ENCODE data around the gene LAT.

LAT gene

DNA sequence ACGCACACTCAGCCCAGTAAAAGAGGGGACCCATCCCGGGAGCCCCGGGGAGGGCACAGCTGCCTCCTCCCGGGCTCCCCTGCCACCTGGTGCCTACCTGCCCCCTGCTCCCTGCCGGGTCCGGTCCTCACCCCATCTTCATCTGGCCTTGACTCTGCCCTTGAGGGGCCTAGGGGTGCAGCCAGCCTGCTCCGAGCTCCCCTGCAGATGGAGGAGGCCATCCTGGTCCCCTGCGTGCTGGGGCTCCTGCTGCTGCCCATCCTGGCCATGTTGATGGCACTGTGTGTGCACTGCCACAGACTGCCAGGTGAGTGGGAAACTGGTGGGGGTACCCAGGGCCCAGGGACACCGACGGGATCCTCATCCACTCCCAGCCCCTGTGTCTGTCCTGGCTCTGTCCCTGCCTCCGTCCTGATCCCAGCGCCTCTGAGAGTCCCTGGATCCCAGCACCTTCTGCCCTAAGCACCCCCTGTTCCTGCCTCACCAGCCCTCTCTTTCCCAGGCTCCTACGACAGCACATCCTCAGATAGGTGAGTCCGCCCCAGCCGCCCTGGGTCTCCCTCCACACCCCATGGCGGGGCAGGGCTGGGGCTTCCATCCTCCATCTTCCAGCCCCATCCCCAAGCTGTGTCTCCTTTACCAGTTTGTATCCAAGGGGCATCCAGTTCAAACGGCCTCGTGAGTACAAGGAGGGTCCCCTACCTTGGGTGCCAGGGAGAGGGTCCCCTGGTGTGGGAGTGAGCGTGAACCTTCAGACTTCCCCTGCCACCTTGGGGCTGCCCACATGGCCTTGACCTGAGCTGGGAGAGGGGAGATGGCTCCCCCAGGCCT is 574 bp downstream of the LAT start:
- H3K9ac ChIP-seq (ENCODE audit: low read depth, low read length, poor library complexity) = peak overlapping the region; percentile 12
- peaks cover 3 to 5% of the 10 kb centered on the region in 2 donors for H3K9me3 ChIP-seq (replicated peaks in 1 of 2; ENCODE audit: control insufficient read depth in 2 of 2, insufficient read depth in 1 of 2, low read depth in 1 of 2, low read length in 2 of 2)
- H2BK15ac ChIP-seq (ENCODE audit: low read length) = no peak overlapping the region
- no peak overlapping the region for H4K91ac ChIP-seq (ENCODE audit: low read depth, low read length, poor library complexity)
- whole genome bisulfite sequencing, 2 donors (ENCODE audit: extremely low coverage in 2 of 2, insufficient read length in 2 of 2, insufficient replicate concordance in 1 of 2) = no CpG with 5 or more reads among the region's 19 CpGs
- no peak overlapping the region for H3K18ac ChIP-seq (ENCODE audit: low read length)
- peaks cover 15 to 28% of the 10 kb centered on the region in 2 donors for H3K36me3 ChIP-seq (replicated peaks in 1 of 2; ENCODE audit: control insufficient read depth in 2 of 2, insufficient read depth in 2 of 2, low read length in 2 of 2)
- no peaks in the 10 kb centered on the region for H3K27me3 ChIP-seq (ENCODE audit: control insufficient read depth in 3 of 3, insufficient read depth in 3 of 3, low read depth in 1 of 3, low read length in 3 of 3)
- H2BK12ac ChIP-seq (ENCODE audit: low read length) = no peak overlapping the region
- H3K4me1 ChIP-seq (ENCODE audit: control insufficient read depth in 2 of 2, insufficient read depth in 1 of 2, low read depth in 1 of 2, low read length in 2 of 2) = no peaks in the 10 kb centered on the region
- H4K8ac ChIP-seq (ENCODE audit: low read depth, low read length) = no peak overlapping the region
- no peak overlapping the region for H2BK120ac ChIP-seq (ENCODE audit: low read depth, low read length)
- H3K4me3 ChIP-seq (ENCODE audit: low read length in 2 of 2) = no peak overlapping the region
- H3K14ac ChIP-seq (ENCODE audit: low read length) = no peak overlapping the region
- H3K4me2 ChIP-seq (ENCODE audit: insufficient read depth, low read length, poor library complexity, severe bottlenecking) = no peak overlapping the region
- no peak overlapping the region for H2AK5ac ChIP-seq (ENCODE audit: low read depth, low read length)
- H3K79me1 ChIP-seq (ENCODE audit: low read depth, low read length) = peaks cover 6% of the 10 kb centered on the region
- no peak overlapping the region for H2BK5ac ChIP-seq (ENCODE audit: low read length)
- no peak overlapping the region for H3K4ac ChIP-seq (ENCODE audit: low read length)
- no peak overlapping the region for H3K27ac ChIP-seq (replicated peaks; ENCODE audit: low read length)
- no peak overlapping the region for H2AFZ ChIP-seq (ENCODE audit: low read length)
- no peak overlapping the region for H3K23ac ChIP-seq (ENCODE audit: low read depth, low read length, poor library complexity)
- DNase-seq (ENCODE audit: low spot score) = no peak

GRCh38 chr16:28986046-28986445 is 1.2 kb downstream of the LAT start:
- H3K36me3 ChIP-seq (replicated peaks in 1 of 2; ENCODE audit: control insufficient read depth in 2 of 2, insufficient read depth in 2 of 2, low read length in 2 of 2) = peaks cover 15 to 25% of the 10 kb centered on the region in 2 donors
- no peak for DNase-seq (ENCODE audit: low spot score)

GRCh38 chr16:28986492-28986891 is 1.6 kb downstream of the LAT start:
- Histone ChIP-seq H3K23ac (ENCODE audit: low read depth, low read length, poor library complexity) (no peak overlapping the region), H2BK5ac (ENCODE audit: low read length) (no peak overlapping the region), H3K4me2 (ENCODE audit: insufficient read depth, low read length, poor library complexity, severe bottlenecking) (no peak overlapping the region), H3K9me3 (replicated peaks in 1 of 2; ENCODE audit: control insufficient read depth in 2 of 2, insufficient read depth in 1 of 2, low read depth in 1 of 2, low read length in 2 of 2) (peaks cover 2 to 3% of the 10 kb centered on the region in 2 donors), H3K4ac (ENCODE audit: low read length) (no peak overlapping the region), H2BK12ac (ENCODE audit: low read length) (no peak overlapping the region), H3K36me3 (replicated peaks in 1 of 2; ENCODE audit: control insufficient read depth in 2 of 2, insufficient read depth in 2 of 2, low read length in 2 of 2) (peaks cover 14 to 21% of the 10 kb centered on the region in 2 donors), H3K4me1 (ENCODE audit: control insufficient read depth in 2 of 2, insufficient read depth in 1 of 2, low read depth in 1 of 2, low read length in 2 of 2) (no peaks in the 10 kb centered on the region), H2BK15ac (ENCODE audit: low read length) (no peak overlapping the region), H3K18ac (ENCODE audit: low read length) (no peak overlapping the region), H3K14ac (ENCODE audit: low read length) (no peak overlapping the region), H2AK5ac (ENCODE audit: low read depth, low read length) (no peak overlapping the region), H3K79me1 (ENCODE audit: low read depth, low read length) (peaks cover 6% of the 10 kb centered on the region), H3K9ac (ENCODE audit: low read depth, low read length, poor library complexity) (no peak overlapping the region), H3K4me3 (ENCODE audit: low read length in 2 of 2) (no peak overlapping the region), H2BK120ac (ENCODE audit: low read depth, low read length) (no peak overlapping the region), H4K91ac (ENCODE audit: low read depth, low read length, poor library complexity) (no peak overlapping the region), H2AFZ (ENCODE audit: low read length) (no peak overlapping the region), H4K8ac (ENCODE audit: low read depth, low read length) (no peak overlapping the region), H3K27me3 (ENCODE audit: control insufficient read depth in 3 of 3, insufficient read depth in 3 of 3, low read depth in 1 of 3, low read length in 3 of 3) (no peaks in the 10 kb centered on the region), H3K27ac (replicated peaks; ENCODE audit: low read length) (no peak overlapping the region)
- no peak for DNase-seq (ENCODE audit: low spot score)
- WGBS, 2 donors (ENCODE audit: extremely low coverage in 2 of 2, insufficient read length in 2 of 2, insufficient replicate concordance in 1 of 2) = no CpG with 5 or more reads among the region's 13 CpGs

More at GRCh38 chr16:28986046-28986445, 1.2 kb downstream of the LAT start:
- no peak overlapping the region for H3K23ac ChIP-seq (ENCODE audit: low read depth, low read length, poor library complexity)
- H2BK15ac ChIP-seq (ENCODE audit: low read length) = no peak overlapping the region
- WGBS, 2 donors (ENCODE audit: extremely low coverage in 2 of 2, insufficient read length in 2 of 2, insufficient replicate concordance in 1 of 2) = no CpG with 5 or more reads among the region's 9 CpGs
- peaks cover 3 to 5% of the 10 kb centered on the region in 2 donors for H3K9me3 ChIP-seq (replicated peaks in 1 of 2; ENCODE audit: control insufficient read depth in 2 of 2, insufficient read depth in 1 of 2, low read depth in 1 of 2, low read length in 2 of 2)
- no peaks in the 10 kb centered on the region for H3K4me1 ChIP-seq (ENCODE audit: control insufficient read depth in 2 of 2, insufficient read depth in 1 of 2, low read depth in 1 of 2, low read length in 2 of 2)
- H3K4me2 ChIP-seq (ENCODE audit: insufficient read depth, low read length, poor library complexity, severe bottlenecking) = no peak overlapping the region
- no peak overlapping the region for H3K14ac ChIP-seq (ENCODE audit: low read length)
- no peak overlapping the region for H3K27ac ChIP-seq (replicated peaks; ENCODE audit: low read length)
- H2BK5ac ChIP-seq (ENCODE audit: low read length) = no peak overlapping the region
- no peak overlapping the region for H2BK120ac ChIP-seq (ENCODE audit: low read depth, low read length)
- H2AK5ac ChIP-seq (ENCODE audit: low read depth, low read length) = no peak overlapping the region
- no peak overlapping the region for H4K8ac ChIP-seq (ENCODE audit: low read depth, low read length)
- no peak overlapping the region for H3K4ac ChIP-seq (ENCODE audit: low read length)
- no peak overlapping the region for H2AFZ ChIP-seq (ENCODE audit: low read length)
- no peak overlapping the region for H3K18ac ChIP-seq (ENCODE audit: low read length)
- H4K91ac ChIP-seq (ENCODE audit: low read depth, low read length, poor library complexity) = no peak overlapping the region
- H2BK12ac ChIP-seq (ENCODE audit: low read length) = no peak overlapping the region
- H3K4me3 ChIP-seq (ENCODE audit: low read length in 2 of 2) = no peak overlapping the region
- no peaks in the 10 kb centered on the region for H3K27me3 ChIP-seq (ENCODE audit: control insufficient read depth in 3 of 3, insufficient read depth in 3 of 3, low read depth in 1 of 3, low read length in 3 of 3)
- peaks cover 6% of the 10 kb centered on the region for H3K79me1 ChIP-seq (ENCODE audit: low read depth, low read length)
- H3K9ac ChIP-seq (ENCODE audit: low read depth, low read length, poor library complexity) = no peak overlapping the region

- H3K4me3 ChIP-seq (ENCODE audit: low read length in 2 of 2) = no peak overlapping the region
- no peak overlapping the region for H3K23ac ChIP-seq (ENCODE audit: low read depth, low read length, poor library complexity)
- H3K9ac ChIP-seq (ENCODE audit: low read depth, low read length, poor library complexity) = no peak overlapping the region
- no peak overlapping the region for H2AK5ac ChIP-seq (ENCODE audit: low read depth, low read length)
- H4K8ac ChIP-seq (ENCODE audit: low read depth, low read length) = no peak overlapping the region
- no peak overlapping the region for H3K27ac ChIP-seq (replicated peaks; ENCODE audit: low read length)
- H3K4ac ChIP-seq (ENCODE audit: low read length) = no peak overlapping the region
- H2BK120ac ChIP-seq (ENCODE audit: low read depth, low read length) = no peak overlapping the region
- no peak for DNase-seq (ENCODE audit: low spot score)
- H3K27me3 ChIP-seq (ENCODE audit: control insufficient read depth in 3 of 3, insufficient read depth in 3 of 3, low read depth in 1 of 3, low read length in 3 of 3) = no peaks in the 10 kb centered on the region
- no peaks in the 10 kb centered on the region for H3K9me3 ChIP-seq (replicated peaks in 1 of 2; ENCODE audit: control insufficient read depth in 2 of 2, insufficient read depth in 1 of 2, low read depth in 1 of 2, low read length in 2 of 2)
- no peak overlapping the region for H3K14ac ChIP-seq (ENCODE audit: low read length)
- H3K4me2 ChIP-seq (ENCODE audit: insufficient read depth, low read length, poor library complexity, severe bottlenecking) = no peak overlapping the region
- H3K4me1 ChIP-seq (ENCODE audit: control insufficient read depth in 2 of 2, insufficient read depth in 1 of 2, low read depth in 1 of 2, low read length in 2 of 2) = no peaks in the 10 kb centered on the region
- H2BK5ac ChIP-seq (ENCODE audit: low read length) = no peak overlapping the region
- H3K36me3 ChIP-seq (replicated peaks in 1 of 2; ENCODE audit: control insufficient read depth in 2 of 2, insufficient read depth in 2 of 2, low read length in 2 of 2) = peaks cover 10 to 13% of the 10 kb centered on the region in 2 donors
- no peak overlapping the region for H2AFZ ChIP-seq (ENCODE audit: low read length)
- H2BK15ac ChIP-seq (ENCODE audit: low read length) = no peak overlapping the region
- H4K91ac ChIP-seq (ENCODE audit: low read depth, low read length, poor library complexity) = no peak overlapping the region
- peaks cover 6% of the 10 kb centered on the region for H3K79me1 ChIP-seq (ENCODE audit: low read depth, low read length)
- WGBS, 2 donors (ENCODE audit: extremely low coverage in 2 of 2, insufficient read length in 2 of 2, insufficient replicate concordance in 1 of 2) = no CpG with 5 or more reads among the region's 4 CpGs
- no peak overlapping the region for H2BK12ac ChIP-seq (ENCODE audit: low read length)
- H3K18ac ChIP-seq (ENCODE audit: low read length) = no peak overlapping the region
Measured at GRCh38 chr16:28987170-28987853, 2.5 kb downstream of the LAT start.
